HFFc6 (cell line): ENCODE measurements around the gene TMC6. TPM values are rescaled to one million over a fixed set of nuclear protein-coding genes. Genes with fewer than 3 reads are reported as not detected.
"Not testable (repeated sequence)": the region's sequence is repeated elsewhere in the genome, so short reads cannot be mapped to it uniquely, and the experiment has no call there.

Experiments used
- DNase-seq: peaks from one replicate; pipeline ENCODE4 v3.0.0-alpha.2; 2018
- H3K27ac Mint-ChIP-seq: 2 replicates; pipeline ENCODE4 v1.8.0; 2020; ENCODE audit warnings: mild to moderate bottlenecking, mixed read lengths
- H3K27me3 Mint-ChIP-seq: 2 replicates; pipeline ENCODE4 v1.8.0; 2021; ENCODE audit warnings: mild to moderate bottlenecking, moderate library complexity, mixed read lengths; ENCODE audit not compliant: insufficient read depth
- H3K36me3 Mint-ChIP-seq: 2 replicates; pipeline ENCODE4 v1.8.0; 2021; ENCODE audit warnings: low read depth, mixed read lengths
- H3K4me1 Mint-ChIP-seq: 2 replicates; pipeline ENCODE4 v1.8.0; 2020; ENCODE audit warnings: low read depth, mixed read lengths
- H3K4me3 Mint-ChIP-seq: 2 replicates; pipeline ENCODE4 v1.8.0; 2020; ENCODE audit warnings: mild to moderate bottlenecking, moderate library complexity, mixed read lengths
- H3K9me3 Mint-ChIP-seq: 2 replicates; pipeline ENCODE4 v1.8.0; 2020; ENCODE audit warnings: mild to moderate bottlenecking, mixed read lengths
- CTCF ChIP-seq: fragments of 200-600 bp; sonication (generic); IDR thresholded peaks from 2 replicates; pipeline ENCODE4 v1.5.0; 2021; ENCODE audit warnings: antibody characterized with exemption, mild to moderate bottlenecking
- total RNA-seq, 6 experiments: library from RNA; stranded (reverse); fragmentation: NEBNext Ultra II Directional; extraction: Animal tissue kit (Norgen Biotek cat#: 25700); gene quantifications; 2 replicates in 1 of 6; 3 replicates in 5 of 6; pipeline ENCODE4 v1.2.3, GENCODE V29; 2021

The TMC6 gene
- total RNA-seq, 6 experiments from 2014 or later, result 0.20 to 0.59 TPM; not detected in 4

DNA sequence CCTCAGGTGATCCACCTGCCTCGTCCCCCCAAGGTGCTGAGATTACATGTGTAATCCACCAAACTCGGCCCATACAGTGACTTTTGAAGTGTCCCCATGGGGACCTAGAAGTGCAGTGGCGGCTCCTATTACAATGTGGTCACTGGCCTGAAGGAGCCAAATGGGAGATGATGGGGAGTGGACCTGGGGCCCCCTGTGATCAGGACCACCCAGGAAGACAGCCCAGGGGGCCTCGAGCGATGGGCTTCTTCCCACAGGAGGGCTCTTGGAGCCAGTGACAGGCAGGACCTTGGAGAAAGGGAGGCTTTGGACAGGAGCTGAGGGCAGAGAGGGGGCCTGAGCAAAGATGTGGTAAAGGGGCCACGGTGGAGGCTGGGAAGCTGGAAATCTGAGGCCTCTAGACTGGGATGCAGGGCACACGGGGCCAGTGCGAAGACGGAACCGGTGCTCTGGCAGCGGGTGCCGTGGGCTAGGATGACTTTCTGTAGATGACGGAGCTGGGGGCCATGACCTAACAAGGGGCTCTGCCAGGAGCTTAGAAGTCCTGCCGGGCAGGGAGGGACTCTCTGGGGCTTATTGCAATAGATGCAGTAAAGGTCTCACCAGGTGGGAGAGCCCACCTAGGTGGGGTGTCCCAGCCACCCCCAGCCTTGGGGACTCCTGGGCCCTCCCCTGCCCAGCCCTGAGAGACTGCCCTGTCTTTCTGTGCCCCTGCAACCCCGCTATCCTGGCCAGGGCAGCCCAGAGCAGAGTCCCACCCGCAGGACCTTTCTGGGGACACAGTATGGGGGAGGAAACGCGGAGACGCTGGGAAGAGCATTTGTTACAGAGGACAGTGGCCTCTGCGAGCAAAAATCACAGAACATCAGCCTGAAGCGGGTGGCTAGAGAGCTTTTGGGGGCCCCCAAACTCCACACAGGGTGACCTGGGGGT lies 14.9 kb upstream of the TMC6 start:
- no peak for DNase-seq
- Mint-ChIP-seq H3K36me3 (no peaks in the 10 kb centered on the region), H3K27ac (no peak overlapping the region), H3K9me3 (no peaks in the 10 kb centered on the region), H3K4me3 (no peak overlapping the region), H3K27me3 (peaks cover 8% of the 10 kb centered on the region), H3K4me1 (peaks cover 9% of the 10 kb centered on the region)
- TF ChIP-seq CTCF, result no peak

- H3K9me3 Mint-ChIP-seq, result no peaks in the 10 kb centered on the region
- H3K27ac Mint-ChIP-seq, result no peak overlapping the region
- no peak for TF ChIP-seq CTCF
- no peaks in the 10 kb centered on the region for H3K36me3 Mint-ChIP-seq
- peaks cover 9% of the 10 kb centered on the region for H3K4me1 Mint-ChIP-seq
- DNase-seq, result peak; percentile 34
- no peak overlapping the region for H3K4me3 Mint-ChIP-seq
- peaks cover 5% of the 10 kb centered on the region for H3K27me3 Mint-ChIP-seq
Measured at GRCh38 chr17:78142119-78142861, 13.7 kb upstream of the TMC6 start.

GRCh38 chr17:78141437-78142118 lies 13.0 kb upstream of the TMC6 start:
- DNase-seq, result no peak
- no peak overlapping the region for H3K27ac Mint-ChIP-seq
- H3K27me3 Mint-ChIP-seq, result peaks cover 5% of the 10 kb centered on the region; the same call in 1 of the 2 replicates
- no peak for TF ChIP-seq CTCF
- peaks cover 9% of the 10 kb centered on the region for H3K4me1 Mint-ChIP-seq
- no peaks in the 10 kb centered on the region for H3K36me3 Mint-ChIP-seq
- H3K4me3 Mint-ChIP-seq, result no peak overlapping the region
- H3K9me3 Mint-ChIP-seq, result no peaks in the 10 kb centered on the region

GRCh38 chr17:78140169-78141051 lies 11.9 kb upstream of the TMC6 start:
- DNase-seq, result peak; percentile 10
- Mint-ChIP-seq H3K4me1 (peaks cover 9% of the 10 kb centered on the region), H3K27me3 (peaks cover 5% of the 10 kb centered on the region), H3K9me3 (no peaks in the 10 kb centered on the region), H3K36me3 (no peaks in the 10 kb centered on the region), H3K4me3 (no peak overlapping the region), H3K27ac (no peak overlapping the region)
- TF ChIP-seq CTCF, result no peak

GRCh38 chr17:78139861-78140168 lies 11.3 kb upstream of the TMC6 start:
- H3K4me3 Mint-ChIP-seq, H3K9me3 Mint-ChIP-seq, H3K27ac Mint-ChIP-seq, H3K27me3 Mint-ChIP-seq, H3K36me3 Mint-ChIP-seq, DNase-seq, H3K4me1 Mint-ChIP-seq: not testable (repeated sequence)
